NCI-H146 (cell line): ENCODE measurements around the gene DRGX.

Source experiments
- DNase-seq: peaks from one replicate; lab custom pipeline; 2025; lab: John Stamatoyannopoulos, UW

Gene DRGX

GRCh38 chr10:49382226-49382625 is 13.7 kb downstream of the DRGX start:
- DNase-seq: no peak

- no peak for DNase-seq
These were observed 14.6 kb downstream of the DRGX start for GRCh38 chr10:49381111-49381900.

- DNase-seq: no peak
These were observed 16.1 kb downstream of the DRGX start for GRCh38 chr10:49379596-49380410.

- DNase-seq: no peak
These were observed 18.6 kb downstream of the DRGX start for GRCh38 chr10:49377256-49377655.

GRCh38 chr10:49375611-49376010 is 20.3 kb downstream of the DRGX start:
- DNase-seq: no peak

GRCh38 chr10:49374740-49375139 is 21.1 kb downstream of the DRGX start:
- no peak for DNase-seq

GRCh38 chr10:49373361-49373760 is 22.5 kb downstream of the DRGX start:
- DNase-seq: no peak

GRCh38 chr10:49371967-49372366 is 23.9 kb downstream of the DRGX start:
- DNase-seq: no peak

- no peak for DNase-seq
These were observed 25.4 kb downstream of the DRGX start for GRCh38 chr10:49370326-49371100.

- DNase-seq: no peak
These were observed 26.4 kb downstream of the DRGX start for GRCh38 chr10:49369216-49370162.

GRCh38 chr10:49368256-49368655 is 27.6 kb downstream of the DRGX start:
- no peak for DNase-seq

- DNase-seq: no peak
These were observed 28.3 kb downstream of the DRGX start for GRCh38 chr10:49367600-49367999.

- DNase-seq: no peak
These were observed 29.4 kb downstream of the DRGX start for GRCh38 chr10:49366460-49366859.

- DNase-seq: no peak
These were observed 30.0 kb downstream of the DRGX start for GRCh38 chr10:49365675-49366415.

- no peak for DNase-seq
These were observed 30.6 kb downstream of the DRGX start for GRCh38 chr10:49365275-49365674.

- DNase-seq: no peak
These were observed 31.1 kb downstream of the DRGX start for GRCh38 chr10:49364747-49365146.

- DNase-seq: no peak
These were observed 31.8 kb downstream of the DRGX start for GRCh38 chr10:49364051-49364450.

- no peak for DNase-seq
These were observed 32.4 kb downstream of the DRGX start for GRCh38 chr10:49363309-49364031.

- DNase-seq: no peak
These were observed 33.2 kb downstream of the DRGX start for GRCh38 chr10:49362596-49363260.
